Karpas-422 (cell line): ENCODE measurements around the gene SEC14L1. TPM values are rescaled to one million over a fixed set of nuclear protein-coding genes. Genes with fewer than 3 reads are reported as not detected.

Experiments
- DNase-seq: peaks from one replicate; pipeline ENCODE4 v3.0.0-alpha.2; 2015
- H2AFZ ChIP-seq: fragments of 200-600 bp; sonication (generic); 2 replicates; pipeline ENCODE4 v1.6.1; 2014; ENCODE audit warnings: antibody characterized with exemption, low read length, mixed read lengths
- H3K27ac ChIP-seq: fragments of 200-600 bp; sonication (generic); 2 replicates; pipeline ENCODE4 v1.5.1; 2014; ENCODE audit warnings: mild to moderate bottlenecking, low read length, moderate library complexity
- H3K27me3 ChIP-seq: fragments of 200-600 bp; sonication (generic); 2 replicates; pipeline ENCODE4 v1.6.1; 2014; ENCODE audit warnings: low read length, mixed read lengths
- H3K36me3 ChIP-seq: fragments of 200-600 bp; sonication (generic); 2 replicates; pipeline ENCODE4 v1.6.1; 2014; ENCODE audit warnings: low read length, mixed read lengths; ENCODE audit not compliant: insufficient read depth
- H3K4me1 ChIP-seq: fragments of 200-600 bp; sonication (generic); 2 replicates; pipeline ENCODE4 v1.6.1; 2014; ENCODE audit warnings: mild to moderate bottlenecking, low read length, mixed read lengths
- H3K4me2 ChIP-seq: fragments of 200-600 bp; sonication (generic); 2 replicates; pipeline ENCODE4 v1.6.1; 2014; ENCODE audit warnings: low read length, low read depth, mild to moderate bottlenecking; ENCODE audit not compliant: poor library complexity, severe bottlenecking
- H3K4me3 ChIP-seq: fragments of 200-600 bp; sonication (generic); 2 replicates; pipeline ENCODE4 v1.5.1; 2014; ENCODE audit warnings: mild to moderate bottlenecking, antibody characterized with exemption, low read length, mixed read lengths
- H3K79me2 ChIP-seq: fragments of 200-600 bp; sonication (generic); 2 replicates; pipeline ENCODE4 v1.6.1; 2014; ENCODE audit warnings: mild to moderate bottlenecking, low read length, mixed read lengths
- H3K9ac ChIP-seq: fragments of 200-600 bp; sonication (generic); 2 replicates; pipeline ENCODE4 v1.6.0; 2014; ENCODE audit warnings: low read length
- H3K9me2 ChIP-seq: fragments of 200-600 bp; sonication (generic), shearing (Covaris generic); replicated peaks from 2 replicates; pipeline ENCODE4 v1.6.0; 2014; ENCODE audit warnings: mild to moderate bottlenecking, low read length, moderate library complexity; ENCODE audit not compliant: insufficient read depth
- H3K9me3 ChIP-seq: fragments of 300-700, 200-600 bp; sonication (generic); 2 replicates; pipeline ENCODE4 v1.6.1; 2014; ENCODE audit warnings: low read length, mixed read lengths
- H4K20me1 ChIP-seq: fragments of 200-600 bp; sonication (generic); 2 replicates; pipeline ENCODE4 v1.6.1; 2014; ENCODE audit warnings: mild to moderate bottlenecking, antibody characterized with exemption, low read length, low read depth; ENCODE audit not compliant: insufficient read depth
- total RNA-seq: library from RNA; depleted of rRNA; stranded (reverse); fragments of >200 nt; shearing (Covaris generic); gene quantifications from 2 replicates; pipeline ENCODE4 v1.2.3, GENCODE V29; 2014; ENCODE audit warnings: low replicate concordance

The SEC14L1 gene
- total RNA-seq, 1 experiment from 2014 or later = 32.0 TPM

DNA sequence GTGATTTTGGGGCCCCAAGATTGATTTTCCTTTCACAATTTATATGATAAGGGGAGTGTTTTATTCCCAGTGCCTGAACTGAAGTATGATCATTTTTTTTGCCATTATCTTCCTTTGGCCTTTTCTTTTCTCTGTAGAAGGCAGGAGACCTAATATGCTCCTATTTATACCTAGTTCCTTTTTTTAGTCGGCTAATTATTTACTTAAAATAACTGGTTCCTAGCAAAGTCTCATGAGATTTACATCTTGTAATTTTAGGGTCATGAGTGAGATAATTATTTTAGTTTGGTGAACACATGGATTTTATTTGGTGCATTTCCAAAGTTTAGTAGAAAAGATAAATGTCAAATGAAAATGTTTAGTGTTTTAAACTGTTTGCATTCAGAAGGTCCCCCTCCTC is 24.8 kb downstream of the SEC14L1 start:
- H3K9me2 ChIP-seq = no peaks in the 10 kb centered on the region
- no peaks in the 10 kb centered on the region for H3K27me3 ChIP-seq
- peak overlapping the region; percentile 78 for H3K27ac ChIP-seq
- H2AFZ ChIP-seq = no peak overlapping the region
- peaks cover 85% of the 10 kb centered on the region for H3K79me2 ChIP-seq
- H3K9me3 ChIP-seq = peaks cover 39% of the 10 kb centered on the region
- peak overlapping the region; percentile 46 for H3K4me3 ChIP-seq
- peaks cover 35% of the 10 kb centered on the region for H3K36me3 ChIP-seq
- H4K20me1 ChIP-seq = no peaks in the 10 kb centered on the region
- peaks cover 25% of the 10 kb centered on the region for H3K4me1 ChIP-seq
- DNase-seq = peak; percentile 57
- H3K9ac ChIP-seq = peak overlapping the region; percentile 35; the same call in 1 of the 2 replicates
- H3K4me2 ChIP-seq = peak overlapping the region; percentile 63

DNA sequence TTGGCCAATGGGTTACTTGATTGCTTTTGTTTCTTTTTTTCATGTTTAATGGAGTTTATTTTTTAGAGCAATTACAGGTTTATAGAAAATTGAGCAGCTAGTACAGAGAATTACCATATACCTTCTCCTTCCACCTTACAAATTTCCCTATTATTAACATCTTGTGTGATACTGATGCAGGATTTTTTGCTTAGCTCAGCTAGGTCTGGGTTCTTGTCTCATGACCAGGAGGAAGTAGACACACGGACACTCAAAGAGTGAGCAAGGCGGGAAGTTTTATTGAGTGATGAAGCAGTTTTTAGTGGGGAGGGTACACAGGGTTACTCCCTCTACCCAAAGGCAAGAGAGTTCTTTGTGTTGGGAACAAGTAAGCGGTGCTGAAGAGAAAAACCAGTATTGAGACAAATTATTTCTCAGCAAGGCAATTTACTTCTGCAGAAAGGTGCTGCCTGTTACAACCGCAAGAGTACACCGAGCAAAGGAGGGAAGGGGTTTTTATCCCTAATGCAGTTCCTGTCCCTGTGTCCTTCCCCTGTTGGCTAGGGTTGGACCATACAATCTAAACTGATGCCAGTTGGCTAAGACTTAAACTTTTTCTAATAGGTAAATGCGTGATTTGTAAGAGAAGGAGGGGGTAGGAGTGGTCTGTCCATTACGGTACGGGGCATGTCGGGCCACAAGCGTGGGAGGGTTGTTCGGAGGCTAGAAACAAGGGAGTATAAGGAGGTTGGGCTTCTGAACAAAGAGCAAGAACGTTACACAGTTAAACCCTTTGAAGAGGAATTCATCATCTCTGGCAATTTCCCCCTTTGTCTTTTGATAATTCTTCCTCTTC is 26.9 kb downstream of the SEC14L1 start:
- Histone ChIP-seq H3K4me3 (no peak overlapping the region), H2AFZ (no peak overlapping the region), H3K27ac (no peak overlapping the region), H3K9me2 (no peaks in the 10 kb centered on the region), H3K79me2 (peaks cover 88% of the 10 kb centered on the region), H3K9me3 (peaks cover 51% of the 10 kb centered on the region), H3K4me2 (no peak overlapping the region), H3K9ac (no peak overlapping the region), H3K27me3 (no peaks in the 10 kb centered on the region), H3K36me3 (peaks cover 47% of the 10 kb centered on the region), H4K20me1 (no peaks in the 10 kb centered on the region), H3K4me1 (peaks cover 20% of the 10 kb centered on the region)
- no peak for DNase-seq

DNA sequence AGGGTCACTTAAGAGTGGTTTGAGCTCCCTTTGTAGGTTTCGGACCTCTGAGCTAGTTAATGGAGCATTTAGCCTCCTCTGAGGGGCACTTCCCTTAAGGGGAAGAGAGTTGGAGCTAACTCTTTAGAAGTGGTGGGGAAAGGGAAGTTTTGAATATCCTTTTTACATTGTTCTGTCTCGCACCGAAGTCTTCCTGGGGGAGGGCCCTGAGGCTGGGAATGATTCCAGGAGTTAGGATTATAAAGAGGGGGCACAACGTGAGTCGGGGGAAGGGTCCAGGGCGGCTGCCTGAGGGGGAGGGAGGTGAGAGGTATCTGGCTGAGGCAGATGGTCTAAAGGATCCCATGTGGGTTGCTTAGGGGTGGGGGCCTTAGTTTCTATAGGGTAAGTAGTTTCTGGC is 32.3 kb downstream of the SEC14L1 start:
- Histone ChIP-seq H3K27ac (no peak overlapping the region), H2AFZ (no peak overlapping the region), H3K27me3 (no peaks in the 10 kb centered on the region), H3K4me1 (peaks cover 16% of the 10 kb centered on the region), H3K9me3 (peaks cover 47% of the 10 kb centered on the region), H3K79me2 (peaks cover 75% of the 10 kb centered on the region), H4K20me1 (no peaks in the 10 kb centered on the region), H3K9me2 (no peaks in the 10 kb centered on the region), H3K4me3 (no peak overlapping the region), H3K4me2 (no peak overlapping the region), H3K9ac (no peak overlapping the region), H3K36me3 (peaks cover 43% of the 10 kb centered on the region)
- DNase-seq = no peak

DNA sequence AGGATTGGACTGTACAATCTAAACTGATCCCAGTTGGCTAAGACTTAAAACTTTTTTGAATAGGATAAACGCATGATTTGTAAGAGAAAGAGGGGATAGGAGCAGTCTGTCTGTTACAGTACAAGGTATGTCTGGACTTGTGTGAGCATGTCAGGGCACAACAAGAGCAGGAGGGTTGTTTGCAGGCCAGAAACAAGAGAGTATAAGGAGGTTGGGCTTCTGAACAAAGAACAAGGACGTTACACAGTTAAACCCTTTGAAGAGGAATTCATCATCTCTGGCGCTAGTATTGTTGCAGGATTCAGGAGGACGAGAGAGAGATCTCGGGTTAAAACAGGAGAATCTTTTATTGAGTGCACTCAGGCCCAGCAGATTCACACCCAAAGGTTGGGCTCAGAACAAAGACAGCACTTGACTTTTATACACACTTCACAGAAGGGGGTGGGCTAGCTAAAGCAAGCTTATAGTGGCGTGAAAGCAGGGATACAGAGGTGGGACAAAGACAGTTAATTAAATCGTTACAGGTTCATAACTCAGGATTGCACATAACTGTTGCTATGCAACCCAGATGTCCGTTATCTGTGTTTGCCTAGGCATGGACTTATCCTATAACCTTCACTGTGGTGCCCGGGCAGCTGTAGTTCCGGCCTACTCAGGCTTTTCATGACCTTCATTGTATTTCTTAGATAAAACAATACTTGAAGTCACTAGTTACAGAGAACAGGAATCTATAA is 34.3 kb downstream of the SEC14L1 start:
- H3K79me2 ChIP-seq = peaks cover 71% of the 10 kb centered on the region

DNA sequence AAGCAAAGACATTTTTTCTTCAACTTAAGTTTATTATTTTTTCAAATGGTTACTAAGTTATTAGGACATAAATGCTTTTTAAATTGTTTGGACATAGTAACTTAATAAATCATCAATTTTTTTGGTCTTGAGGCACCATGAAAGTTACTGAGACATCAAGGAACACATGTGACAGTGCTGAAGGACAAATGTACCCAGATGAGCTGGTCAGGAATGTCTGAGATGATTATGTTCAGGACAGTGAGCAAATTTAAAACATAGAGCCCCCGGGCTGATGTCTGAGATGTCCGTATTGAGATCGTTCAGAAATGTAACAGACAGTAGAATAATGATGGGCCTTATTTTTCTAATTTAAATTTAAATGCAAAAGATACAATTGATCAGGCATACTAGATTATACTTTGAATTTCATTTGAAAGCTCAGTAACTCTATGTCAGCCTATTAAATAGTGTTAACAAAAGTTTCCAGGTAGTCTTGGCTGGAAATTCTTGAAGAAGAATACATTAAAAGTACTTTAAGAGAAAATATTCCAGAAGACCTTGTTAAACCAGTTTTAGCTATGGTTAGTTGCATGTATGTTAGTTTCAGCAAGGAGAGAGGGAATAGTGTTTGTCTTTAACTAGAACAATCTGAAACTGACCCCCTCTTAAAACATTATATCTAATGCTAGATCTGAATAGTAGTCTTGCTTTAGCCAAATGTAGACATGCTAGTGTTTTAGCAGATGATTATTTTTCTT is 36.4 kb downstream of the SEC14L1 start:
- no peak overlapping the region for H3K9ac ChIP-seq
- H2AFZ ChIP-seq = no peak overlapping the region
- H3K79me2 ChIP-seq = peaks cover 67% of the 10 kb centered on the region
- no peaks in the 10 kb centered on the region for H4K20me1 ChIP-seq
- H3K27me3 ChIP-seq = no peaks in the 10 kb centered on the region
- H3K4me2 ChIP-seq = peak overlapping the region; percentile 10
- DNase-seq = no peak
- peaks cover 27% of the 10 kb centered on the region for H3K4me1 ChIP-seq
- H3K36me3 ChIP-seq = peaks cover 22% of the 10 kb centered on the region
- peaks cover 20% of the 10 kb centered on the region for H3K9me3 ChIP-seq
- H3K9me2 ChIP-seq = no peaks in the 10 kb centered on the region
- H3K27ac ChIP-seq = peak overlapping the region; percentile 39
- no peak overlapping the region for H3K4me3 ChIP-seq

More for the DNA sequence above, 34.3 kb downstream of the SEC14L1 start:
- DNase-seq = no peak
- H3K9ac ChIP-seq = no peak overlapping the region
- H3K9me3 ChIP-seq = peaks cover 34% of the 10 kb centered on the region
- H4K20me1 ChIP-seq = no peaks in the 10 kb centered on the region
- H2AFZ ChIP-seq = no peak overlapping the region
- no peak overlapping the region for H3K4me3 ChIP-seq
- H3K27me3 ChIP-seq = no peaks in the 10 kb centered on the region
- no peak overlapping the region for H3K4me2 ChIP-seq
- H3K36me3 ChIP-seq = peaks cover 37% of the 10 kb centered on the region
- no peak overlapping the region for H3K27ac ChIP-seq
- H3K9me2 ChIP-seq = no peaks in the 10 kb centered on the region
- peaks cover 20% of the 10 kb centered on the region for H3K4me1 ChIP-seq

DNA sequence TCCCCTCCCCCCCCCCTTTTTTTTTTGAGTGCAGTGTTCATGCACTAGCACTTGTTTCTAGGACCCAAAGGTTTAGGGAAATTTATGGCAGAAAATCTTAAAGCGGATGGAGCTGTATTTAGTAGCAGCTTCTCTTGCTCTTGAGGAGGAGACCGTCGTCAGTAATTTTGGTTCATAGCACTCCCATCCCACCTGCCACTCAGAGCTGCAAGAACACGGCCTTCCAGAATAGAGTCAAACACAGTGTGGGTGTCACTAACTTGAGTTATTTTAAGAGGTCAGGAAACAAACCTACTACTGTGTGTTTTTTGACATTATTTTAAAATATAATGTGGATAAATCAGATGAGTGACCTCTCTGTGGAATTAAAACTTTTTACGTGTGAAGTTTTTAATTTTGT is 37.3 kb downstream of the SEC14L1 start:
- Histone ChIP-seq H3K4me3 (no peak overlapping the region), H3K27me3 (no peaks in the 10 kb centered on the region), H3K9me3 (peaks cover 15% of the 10 kb centered on the region), H3K9ac (no peak overlapping the region), H3K27ac (peak overlapping the region; percentile 48), H3K79me2 (peaks cover 67% of the 10 kb centered on the region), H3K9me2 (no peaks in the 10 kb centered on the region), H3K4me2 (no peak overlapping the region), H4K20me1 (0 out of 2 replicates have a peak, but pooled peaks cover 3% of the 10 kb centered on the region), H3K4me1 (peaks cover 36% of the 10 kb centered on the region), H2AFZ (no peak overlapping the region), H3K36me3 (peaks cover 17% of the 10 kb centered on the region)
- no peak for DNase-seq

DNA sequence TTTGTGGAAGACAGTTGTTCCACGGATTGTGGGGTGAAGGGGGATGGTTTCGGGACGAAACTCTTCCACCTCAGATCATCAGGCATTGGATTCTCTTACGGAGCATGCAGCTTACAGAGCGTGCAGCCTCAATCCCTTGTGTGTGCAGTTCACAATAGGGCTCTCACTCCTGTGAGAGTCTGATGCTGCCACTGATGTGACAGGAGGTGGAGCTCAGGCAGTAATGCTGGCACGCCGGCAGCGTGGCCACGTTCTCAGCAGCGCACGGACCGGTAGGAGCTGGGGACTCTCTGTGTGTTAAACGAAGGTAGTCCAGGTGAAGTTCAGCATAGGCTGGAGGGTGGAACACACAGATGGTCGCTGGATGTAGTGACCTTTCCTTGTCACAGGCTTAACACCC is 37.8 kb downstream of the SEC14L1 start:
- H3K27ac ChIP-seq = peak overlapping the region; percentile 48; the same call in 1 of the 2 replicates
- H3K9ac ChIP-seq = no peak overlapping the region
- no peak overlapping the region for H3K4me3 ChIP-seq
- H3K9me3 ChIP-seq = peaks cover 9% of the 10 kb centered on the region; the same call in 1 of the 2 replicates
- H3K4me1 ChIP-seq = peaks cover 41% of the 10 kb centered on the region
- DNase-seq = no peak
- H3K9me2 ChIP-seq = no peaks in the 10 kb centered on the region
- H4K20me1 ChIP-seq = 0 out of 2 replicates have a peak, but pooled peaks cover 5% of the 10 kb centered on the region
- H2AFZ ChIP-seq = no peak overlapping the region
- no peak overlapping the region for H3K4me2 ChIP-seq
- peaks cover 13% of the 10 kb centered on the region for H3K36me3 ChIP-seq
- H3K27me3 ChIP-seq = no peaks in the 10 kb centered on the region
- peaks cover 67% of the 10 kb centered on the region for H3K79me2 ChIP-seq
